Pancreas (tissue), 10 donors: ENCODE data around the gene KRTAP10-9. TPM values are rescaled to one million over a fixed set of nuclear protein-coding genes. Genes with fewer than 3 reads are reported as not detected.
"Not testable (repeated sequence)": the region's sequence is repeated elsewhere in the genome, so short reads cannot be mapped to it uniquely, and the experiment has no call there.

Experiments
- ATAC-seq, 4 donors: fragments of 200-7000 bp; cut with Tn5 transposase; one replicate each; pipeline versions ENCODE4 v1.8.0 to v1.9.1; 2020; ENCODE audit warnings: mild to moderate bottlenecking in 4 of 4, moderate library complexity in 4 of 4
- DNase-seq, 6 donors: peaks; one replicate each; pipeline ENCODE4 v3.0.0-alpha.2; 2020
- FAIRE-seq: peaks from 2 replicates; lab custom pipeline; 2012; peaks lifted over from hg19 to GRCh38; lab: Jason Lieb, UNC
- H3K27ac ChIP-seq, 4 donors: fragments of 200-600 bp; sonication (generic); 1 replicate in 3 of 4; 2 replicates in 1 of 4; pipeline versions ENCODE4 v1.5.0 to v1.8.0; 2020
- H3K27me3 ChIP-seq, 4 donors: fragments of 200-600 bp; one replicate each; pipeline ENCODE4 v1.8.0; 2021
- H3K36me3 ChIP-seq, 3 donors: fragments of 200-600 bp; sonication (generic) in 1 of 3; one replicate each; pipeline versions ENCODE4 v1.5.0 to v1.8.0; 2020 to 2021
- H3K4me1 ChIP-seq, 3 donors: fragments of 200-600 bp; one replicate each; pipeline ENCODE4 v1.8.0; 2021
- H3K4me3 ChIP-seq, 4 donors: fragments of 200-600 bp; sonication (generic) in 2 of 4; one replicate each; pipeline versions ENCODE4 v1.5.0 to v1.8.0; 2020 to 2021
- H3K9me3 ChIP-seq, 4 donors: fragments of 200-600 bp; one replicate each; pipeline ENCODE4 v1.8.0; 2021
- CTCF ChIP-seq, 4 donors: fragments of 200-600 bp; sonication (generic) in 3 of 4; IDR thresholded peaks; one replicate each; pipeline versions ENCODE4 v1.5.0 to v1.8.0; 2021; ENCODE audit warnings: antibody characterized with exemption in 4 of 4
- WGBS, 2 donors: extraction: QIAGEN DNeasy Blood & Tissue Kit; methylation state at CpG; one replicate each; pipeline ENCODE4 v1.1.7; 2013; 5-methylcytosine and 5-hydroxymethylcytosine counted together
- intact Hi-C, 3 donors: fragments of 100-400 bp; cut with DNase I; formaldehyde crosslinking; loops; one replicate each; pipeline versions ENCODE4 v1.11.1 to v1.14.2; 2022
- polyA plus RNA-seq, 2 donors: library from polyadenylated mRNA; stranded (reverse); fragments of 200-250 nt; gene quantifications; one replicate each; pipeline ENCODE4 v1.2.3, GENCODE V29; 2013
- total RNA-seq, 6 donors: library from RNA; stranded (reverse); fragmentation: NEBNext Ultra II Directional in 4 of 6; extraction: Animal tissue kit (Norgen Biotek cat#: 25700) in 4 of 6; gene quantifications; one replicate each; pipeline versions ENCODE4 v1.2.1 to v1.2.4, GENCODE V29; 2021 to 2023
- donor health status: healthy with polysubstance abuse.
- donor health status: DM: no; HTN: no; CAD: no; lungs with moderate emphysema.
- donor health status: DM: no; HTN: no; CAD: no.
- donor health status: control.
- donor health status: control.
- donor health status: Bipolar disorder and iron deficiency.
- donor health status: DM: yes; HTN: yes; CAD: no.
- donor health status: DM: no; HTN: no; CAD: no.
- donor health status: DM: no; HTN: no; CAD: no.
- donor health status: DM: yes; HTN: yes; CAD: no.

The KRTAP10-9 gene
- total and polyA plus RNA-seq, 8 donors, result not detected

GRCh38 chr21:44658541-44658910, 31.6 kb downstream of the KRTAP10-9 start:
- DNase-seq (no peak), FAIRE-seq (no peak), ATAC-seq (no peak)
- H3K9me3 ChIP-seq, result no peaks in the 10 kb centered on the region
- no peaks in the 10 kb centered on the region for H3K4me1 ChIP-seq
- no peak overlapping the region for H3K27ac ChIP-seq
- no peak overlapping the region for H3K4me3 ChIP-seq
- WGBS, 2 donors, result 56 to 73% methylated on average over 5 of the region's 5 CpGs
- intact Hi-C loops, result no loop called here
- peaks cover 0 to 15% (median 0%) of the 10 kb centered on the region in 4 donors for H3K27me3 ChIP-seq
- TF ChIP-seq CTCF (IDR thresholded peaks at IDR 0.05), result no peak
- H3K36me3 ChIP-seq, result no peaks in the 10 kb centered on the region

GRCh38 chr21:44658913-44659595, 32.2 kb downstream of the KRTAP10-9 start:
- Histone ChIP-seq H3K36me3 (no peaks in the 10 kb centered on the region), H3K27ac (no peak overlapping the region)
- no peak for ATAC-seq

GRCh38 chr21:44661567-44661966, 34.7 kb downstream of the KRTAP10-9 start:
- ATAC-seq, DNase-seq, H3K4me3 ChIP-seq, FAIRE-seq, H3K4me1 ChIP-seq, H3K9me3 ChIP-seq, intact Hi-C loops, H3K36me3 ChIP-seq, H3K27ac ChIP-seq: not testable (repeated sequence)
- peaks cover 0 to 15% (median 0%) of the 10 kb centered on the region in 4 donors for H3K27me3 ChIP-seq
- 51 to 59% methylated on average over 7 of the region's 7 CpGs for WGBS, 2 donors

More at GRCh38 chr21:44658913-44659595, 32.2 kb downstream of the KRTAP10-9 start:
- 36 to 37% methylated on average over 11 of the region's 11 CpGs for WGBS, 2 donors
- Histone ChIP-seq H3K4me3 (no peak overlapping the region), H3K4me1 (no peaks in the 10 kb centered on the region), H3K27me3 (peaks cover 0 to 15% (median 0%) of the 10 kb centered on the region in 4 donors), H3K9me3 (no peaks in the 10 kb centered on the region)
- no peak for TF ChIP-seq CTCF (IDR thresholded peaks at IDR 0.05)
- intact Hi-C loops, result no loop called here
- no peak for DNase-seq
- FAIRE-seq, result no peak

GRCh38 chr21:44664691-44665090, 37.8 kb downstream of the KRTAP10-9 start:
- FAIRE-seq (no peak), ATAC-seq (no peak), DNase-seq (no peak)
- Histone ChIP-seq H3K4me3 (no peak overlapping the region), H3K27me3 (peaks cover 0 to 7% (median 0%) of the 10 kb centered on the region in 4 donors), H3K9me3 (no peaks in the 10 kb centered on the region), H3K36me3 (no peaks in the 10 kb centered on the region), H3K4me1 (no peaks in the 10 kb centered on the region), H3K27ac (no peak overlapping the region)
- WGBS, 2 donors, result 59 to 80% methylated on average over 5 of the region's 5 CpGs
- intact Hi-C loops, result no loop called here
- no peak for TF ChIP-seq CTCF (IDR thresholded peaks at IDR 0.05)

- intact Hi-C loops, result no loop called here
- no peak for FAIRE-seq
- Histone ChIP-seq H3K27ac (no peak within 1 kb of the TSS), H3K36me3 (no peaks in the 10 kb centered on the region), H3K27me3 (peaks cover 0 to 6% (median 0%) of the 10 kb centered on the region in 4 donors), H3K9me3 (no peaks in the 10 kb centered on the region), H3K4me3 (no peak within 1 kb of the TSS), H3K4me1 (no peaks in the 10 kb centered on the region)
- no peak for TF ChIP-seq CTCF (IDR thresholded peaks at IDR 0.05)
- no peak for ATAC-seq
- 44 to 54% methylated on average over 19 of the region's 19 CpGs for WGBS, 2 donors
- no peak for DNase-seq
Observed at GRCh38 chr21:44666401-44667320, 39.8 kb downstream of the KRTAP10-9 start, which contains the start of gene KRTAP12-2. KRTAP12-2 (minus strand) TSS chr21:44666927; CDS start chr21:44666886, 41 bp downstream.
